GM19025 (cell line): Measurements from ENCODE around the gene CBX3.
"Not testable (repeated sequence)": the region's sequence is repeated elsewhere in the genome, so short reads cannot be mapped to it uniquely, and the experiment has no call there.

Experiments used
- ATAC-seq: cut with Tn5 transposase; IDR thresholded peaks from one replicate; pipeline ENCODE4 v1.9.1; 2021; ENCODE audit warnings: mild to moderate bottlenecking, low read depth, moderate library complexity; ENCODE audit not compliant: unreplicated experiment

Gene CBX3

DNA sequence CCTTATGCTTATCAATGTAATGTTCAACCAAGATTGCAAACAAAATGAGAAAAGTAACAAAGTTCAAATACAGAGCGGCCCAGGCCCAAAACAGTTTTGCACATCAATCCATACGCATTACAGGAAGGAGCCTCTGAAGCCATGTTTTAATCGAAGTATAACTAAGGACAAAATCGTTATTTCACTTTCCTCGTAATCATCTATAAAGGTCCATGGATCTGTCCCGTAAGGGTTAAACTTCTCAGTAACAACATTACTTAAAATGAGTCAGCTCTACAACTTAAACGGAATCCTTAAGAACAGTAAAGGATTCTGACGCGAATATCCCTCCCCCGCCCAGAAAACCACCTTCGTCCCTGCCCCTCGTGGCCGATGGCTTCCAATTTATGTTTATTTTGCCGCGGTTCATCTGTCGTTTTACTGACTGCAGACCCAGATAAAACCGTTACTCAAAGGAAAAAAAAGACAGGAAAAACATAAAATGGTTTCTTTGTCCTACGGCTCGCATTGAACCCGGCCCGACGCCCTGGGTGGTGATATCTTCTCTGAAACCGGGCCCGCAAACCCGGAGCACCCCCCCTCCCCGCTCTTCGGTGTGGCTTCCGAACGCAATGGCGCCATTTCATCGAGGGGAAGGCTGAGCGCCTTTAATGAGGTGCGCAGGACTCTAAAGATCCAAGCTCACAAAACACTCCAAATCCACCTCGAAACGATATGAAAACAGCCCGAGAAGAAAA lies 2.1 kb upstream of the CBX3 start:
- no peak for ATAC-seq

GRCh38 chr7:26200038-26200443 lies 1.5 kb upstream of the CBX3 start:
- no peak for ATAC-seq

DNA sequence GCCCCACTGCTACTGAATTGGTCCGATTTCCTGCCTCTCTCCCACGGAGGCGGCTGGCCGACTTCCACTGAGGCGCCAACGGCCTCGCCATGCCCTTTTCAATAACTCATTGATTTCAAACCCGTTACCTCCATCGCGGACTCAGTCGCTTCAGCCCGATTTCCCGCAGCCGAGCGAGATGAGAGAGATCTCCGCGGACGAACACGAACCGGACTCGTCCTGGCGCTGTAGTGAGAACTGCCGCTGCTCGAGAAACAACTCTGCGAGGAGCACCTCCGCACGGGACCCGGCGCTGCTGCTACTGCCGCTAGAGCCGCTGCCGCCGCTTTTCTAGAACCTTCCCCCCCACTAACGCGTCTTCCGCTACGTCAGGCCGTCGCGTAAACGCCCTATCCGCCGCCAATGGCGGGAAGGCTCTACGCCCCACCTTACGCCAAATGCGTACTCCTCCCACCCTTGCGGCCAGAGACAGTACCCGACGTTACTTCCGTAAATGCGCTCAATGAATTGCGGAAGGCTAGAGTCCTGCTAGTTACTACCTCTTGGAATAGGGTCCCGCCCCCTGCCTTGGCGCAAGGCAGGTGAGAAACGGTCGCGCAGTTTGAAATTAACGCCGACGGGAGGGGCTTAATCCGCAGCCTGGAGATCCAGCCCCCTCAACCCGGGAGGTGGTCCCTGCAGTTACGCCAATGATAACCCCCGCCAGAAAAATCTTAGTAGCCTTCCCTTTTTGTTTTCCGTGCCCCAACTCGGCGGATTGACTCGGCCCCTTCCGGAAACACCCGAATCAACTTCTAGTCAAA lies 900 bp upstream of the CBX3 start, which contains the start of gene HNRNPA2B1:
TSS of gene HNRNPA2B1 (minus strand) at position 303 of the 803 bp plus-strand sequence. CDS start at position 134, 169 bp downstream.
- ATAC-seq, result peak; percentile 48

GRCh38 chr7:26202019-26202990 lies 760 bp downstream of the CBX3 start:
- peak; percentile 3 for ATAC-seq

DNA sequence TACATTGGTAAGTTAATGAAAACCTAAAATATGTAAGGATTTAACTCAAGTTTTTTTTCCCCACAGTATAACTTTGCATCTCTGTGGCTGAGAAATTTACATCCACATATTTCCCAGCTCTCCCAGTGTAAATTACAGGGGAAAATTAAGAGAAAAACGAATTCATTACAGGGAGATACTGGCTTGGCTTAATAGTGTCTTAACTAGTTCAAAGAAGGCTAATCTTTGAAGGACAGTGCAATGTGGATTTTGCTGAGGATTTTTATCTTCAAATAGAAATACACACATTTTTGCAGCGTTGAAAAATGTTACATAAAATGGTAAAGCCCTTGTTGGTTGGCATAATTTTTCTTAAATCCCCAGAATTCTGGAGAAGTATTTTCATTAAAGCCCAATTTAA lies 1.5 kb downstream of the CBX3 start:
- no peak for ATAC-seq

- ATAC-seq, result no peak
Measured at GRCh38 chr7:26208040-26208439, 6.5 kb downstream of the CBX3 start.

DNA sequence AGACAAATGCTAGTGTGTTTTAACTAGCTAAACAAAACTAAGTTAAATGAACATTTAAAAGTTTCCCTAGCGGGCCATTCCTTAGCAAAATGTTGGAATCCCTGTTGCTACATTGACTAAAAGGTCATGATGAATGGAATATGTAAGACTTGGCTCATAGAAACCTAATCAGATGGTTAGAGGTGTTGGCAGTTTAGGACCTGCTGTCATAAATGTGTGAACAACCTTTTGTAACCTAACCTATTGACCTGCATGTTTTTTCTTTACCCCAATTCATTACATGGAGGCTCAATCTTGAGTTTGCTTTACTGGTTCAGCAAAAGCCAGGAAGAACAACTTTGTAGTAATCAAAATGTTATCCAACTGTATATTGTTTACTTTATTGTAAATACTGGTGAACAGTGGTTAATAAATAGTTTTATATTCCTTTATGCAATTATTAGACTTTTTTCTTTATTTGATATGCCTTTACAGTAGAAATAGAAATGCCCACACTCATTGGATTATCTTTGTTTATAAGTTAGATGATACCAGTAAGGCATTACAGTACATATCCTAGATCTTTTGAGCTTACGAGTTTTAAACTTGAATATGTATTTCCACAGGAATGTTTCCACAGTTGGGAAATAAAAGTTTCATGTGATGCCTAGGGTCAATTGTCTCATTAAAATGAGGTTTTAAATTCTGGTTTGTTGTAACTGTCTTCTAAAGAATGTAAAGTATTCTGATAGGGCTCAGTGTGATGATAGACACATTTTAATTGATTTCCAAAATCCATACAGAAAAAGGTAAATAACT lies 11.6 kb downstream of the CBX3 start:
- no peak for ATAC-seq

DNA sequence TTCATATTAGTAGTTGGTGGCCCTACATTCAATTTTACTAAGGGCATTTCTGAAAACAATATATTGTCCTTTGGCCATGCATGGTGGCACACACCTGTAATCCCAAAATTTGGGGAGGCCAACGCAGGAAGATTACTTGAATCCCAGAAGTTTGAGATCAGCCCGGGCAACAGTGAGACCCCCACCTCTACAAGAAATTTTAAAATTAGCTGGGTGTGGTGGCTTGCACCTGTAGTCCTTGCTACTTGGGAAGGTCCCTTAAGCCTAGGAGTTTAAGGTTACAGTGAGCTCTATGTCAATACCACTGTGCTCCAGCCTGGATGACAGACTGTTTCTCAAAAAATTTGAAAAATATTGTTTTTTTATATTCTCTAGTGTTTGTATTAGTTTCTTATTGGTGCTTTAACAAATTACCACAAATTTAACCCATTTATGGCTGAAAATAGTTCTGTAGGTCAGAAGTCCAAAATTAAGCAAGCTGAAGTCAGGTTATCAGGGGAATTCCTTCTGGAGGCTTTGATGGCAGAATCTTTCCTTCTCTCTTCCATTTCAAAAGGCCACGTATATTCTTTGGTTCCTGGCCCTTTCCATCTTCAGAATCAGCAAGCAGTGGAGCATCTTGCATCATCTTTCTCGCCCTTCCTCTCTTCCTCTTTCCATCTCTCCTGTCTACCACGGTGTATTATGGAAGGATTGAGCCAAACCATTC lies 12.4 kb downstream of the CBX3 start:
- ATAC-seq, result no peak

DNA sequence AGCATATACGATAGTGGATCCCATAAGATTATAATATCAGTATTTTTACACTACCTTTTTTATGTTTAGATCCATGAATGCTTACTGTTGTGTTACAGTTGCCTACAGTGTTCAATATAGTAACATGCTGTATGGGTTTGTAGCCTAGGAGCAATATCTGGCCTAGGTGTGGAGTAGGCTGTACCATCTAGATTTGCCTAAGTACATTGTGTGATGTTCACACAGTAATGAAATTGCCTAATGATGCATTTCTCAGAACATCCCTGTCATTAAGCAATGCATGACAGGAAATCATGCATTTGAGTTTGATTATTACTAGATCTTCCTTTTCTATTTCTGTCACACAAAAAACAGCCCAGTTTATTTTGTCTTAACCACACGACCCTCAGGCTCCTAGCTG lies 14.5 kb downstream of the CBX3 start:
- ATAC-seq, result no peak

DNA sequence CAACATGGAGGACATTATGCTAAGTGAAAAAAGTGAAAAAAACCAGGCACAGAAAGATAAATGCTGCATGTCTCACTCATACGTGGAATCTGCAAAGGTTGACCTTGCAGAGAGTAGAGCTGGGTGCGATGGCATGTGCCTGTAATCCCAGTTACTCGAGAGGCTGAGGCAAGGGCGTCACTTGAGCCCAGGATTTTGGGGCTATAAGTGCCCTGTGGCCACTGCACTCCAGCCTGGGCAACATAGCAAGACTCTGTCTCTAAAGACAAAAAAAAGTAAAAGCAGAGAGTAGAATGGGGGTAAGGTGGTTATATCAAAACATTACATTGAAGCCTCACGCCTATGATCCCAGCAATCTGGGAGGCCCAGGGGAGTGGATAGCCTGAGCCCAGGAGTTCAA lies 22.8 kb downstream of the CBX3 start:
- no peak for ATAC-seq

- no peak for ATAC-seq
Measured at GRCh38 chr7:26227987-26228386, 26.4 kb downstream of the CBX3 start.

DNA sequence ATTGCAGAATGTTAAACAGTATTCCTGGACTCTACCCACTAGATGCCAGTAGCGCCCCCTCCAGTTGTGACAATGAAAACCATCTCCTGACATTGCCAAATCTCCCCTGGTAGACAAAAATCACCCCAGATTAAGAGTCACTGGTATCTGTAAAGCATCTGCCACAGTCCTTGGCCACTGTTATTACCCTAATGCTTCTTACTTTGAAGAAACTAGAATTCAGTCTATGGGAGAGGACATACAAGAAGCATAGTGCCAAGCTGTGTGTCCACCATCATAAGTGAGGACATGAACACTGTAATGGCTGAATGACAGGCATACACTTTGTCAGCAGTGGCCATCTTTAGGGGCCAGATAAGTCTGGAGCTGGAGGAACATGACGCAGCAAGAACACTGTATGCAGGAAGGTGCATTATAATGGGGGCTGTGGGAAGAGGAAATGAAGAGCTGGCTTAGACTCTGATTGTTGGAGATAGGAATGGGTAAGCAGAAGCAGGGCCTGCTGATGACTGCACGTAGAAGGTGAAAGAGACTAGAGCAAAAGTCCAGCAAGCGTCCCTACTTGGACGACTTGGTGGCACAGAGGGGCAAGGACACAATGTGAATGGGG lies 32.5 kb downstream of the CBX3 start:
- no peak for ATAC-seq

GRCh38 chr7:26237035-26237807 lies 35.7 kb downstream of the CBX3 start:
- no peak for ATAC-seq

GRCh38 chr7:26238032-26238431 lies 36.5 kb downstream of the CBX3 start:
- ATAC-seq, result no peak

DNA sequence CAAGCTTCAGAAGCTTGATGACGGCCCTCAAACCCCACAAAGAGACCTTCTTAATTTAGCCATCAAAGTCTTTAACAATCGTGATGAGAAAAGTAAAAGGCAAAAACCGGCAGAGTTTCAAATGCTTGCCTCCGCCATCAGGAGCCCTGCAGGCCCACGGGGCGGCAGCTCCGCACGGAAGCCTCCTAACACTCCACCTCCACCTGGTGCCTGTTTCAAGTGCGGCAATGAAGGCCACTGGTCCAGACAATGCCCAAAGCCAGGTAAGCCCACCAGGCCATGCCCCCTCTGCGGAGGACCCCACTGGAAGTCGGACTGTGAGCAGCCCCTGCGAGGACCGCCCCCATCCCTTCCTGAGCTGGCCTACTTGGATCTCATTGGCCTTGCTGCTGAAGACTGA lies 43.6 kb downstream of the CBX3 start:
- ATAC-seq, result no peak

DNA sequence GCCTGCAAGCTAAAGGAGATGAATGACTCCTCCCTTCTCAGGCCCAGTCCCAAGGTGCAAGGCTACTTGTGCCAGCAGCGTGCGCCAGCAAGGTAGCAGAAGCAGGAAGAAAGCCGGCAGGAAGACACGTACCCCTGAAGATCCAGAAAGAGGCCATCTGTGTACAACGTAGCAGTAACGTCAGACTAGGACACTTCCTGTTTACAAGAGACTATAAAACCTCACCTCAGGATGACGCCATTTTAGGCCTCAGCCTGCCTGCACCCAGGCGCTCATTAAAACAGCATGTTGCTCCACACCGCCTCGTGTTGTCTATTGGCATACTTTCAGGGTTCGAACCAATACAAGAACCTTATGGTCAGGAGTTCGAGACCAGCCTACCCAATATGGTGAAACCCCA lies 48.7 kb downstream of the CBX3 start:
- ATAC-seq, result no peak

GRCh38 chr7:26261866-26262265 lies 60.3 kb downstream of the CBX3 start:
- ATAC-seq, result not testable (repeated sequence)
